ENCODE data around the gene RRM2.

DNA sequence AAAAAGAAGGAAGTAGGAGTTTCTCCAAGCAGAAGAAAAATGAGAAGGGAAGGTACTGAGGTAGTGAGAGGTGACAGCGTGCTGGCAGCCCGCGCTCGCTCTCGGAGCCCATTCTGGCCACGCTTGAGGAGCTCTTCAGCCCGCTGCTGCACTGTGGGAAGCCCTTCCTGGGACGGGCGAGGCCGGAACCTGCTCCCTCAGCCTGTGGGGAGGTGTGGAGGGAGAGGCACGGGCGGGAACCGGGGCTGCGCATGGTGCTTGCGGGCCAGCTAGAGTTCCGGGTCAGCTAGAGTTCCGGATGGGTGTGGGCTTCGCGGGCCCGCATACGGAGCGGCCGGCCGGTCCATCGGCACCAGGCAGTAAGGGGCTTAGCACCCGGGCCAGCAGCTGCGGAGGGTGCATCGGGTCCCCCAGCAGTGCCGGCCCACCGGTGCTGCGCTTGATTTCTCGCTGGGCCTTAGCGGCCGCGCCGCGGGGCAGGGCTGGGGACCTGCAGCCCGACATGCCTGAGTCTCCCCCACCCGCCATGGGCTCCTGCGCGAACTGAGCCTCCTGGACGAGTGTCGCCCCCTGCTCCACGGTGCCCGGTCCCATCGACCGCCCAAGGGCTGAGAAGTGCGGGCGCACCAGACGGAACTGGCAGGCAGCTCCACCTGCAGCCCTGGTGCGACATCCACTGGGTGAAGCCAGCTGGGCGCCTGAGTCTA, 31.2 kb upstream of the RRM2 start:
- no peak for TF ChIP-seq CTCF (IDR thresholded peaks at IDR 0.05)
- TF ChIP-seq POLR2A (IDR thresholded peaks at IDR 0.05), result no peak
